Activated naive CD4-positive, alpha-beta T cell treated with Interleukin-2 at 50 U/mL for 16 hours (primary cell): ENCODE data around the gene SLC39A8.

Experiments
- DNase-seq: peaks from one replicate; pipeline ENCODE4 v3.0.0-alpha.2; 2020

The SLC39A8 gene

GRCh38 chr4:102222838-102223409, 122.4 kb downstream of the SLC39A8 start:
- no peak for DNase-seq

GRCh38 chr4:102219129-102219528, 126.2 kb downstream of the SLC39A8 start:
- no peak for DNase-seq

- no peak for DNase-seq
These were observed 126.6 kb downstream of the SLC39A8 start for GRCh38 chr4:102218656-102219055.

GRCh38 chr4:102217775-102218355, 127.4 kb downstream of the SLC39A8 start:
- no peak for DNase-seq

GRCh38 chr4:102217345-102217744, 127.9 kb downstream of the SLC39A8 start:
- DNase-seq, result no peak

DNA sequence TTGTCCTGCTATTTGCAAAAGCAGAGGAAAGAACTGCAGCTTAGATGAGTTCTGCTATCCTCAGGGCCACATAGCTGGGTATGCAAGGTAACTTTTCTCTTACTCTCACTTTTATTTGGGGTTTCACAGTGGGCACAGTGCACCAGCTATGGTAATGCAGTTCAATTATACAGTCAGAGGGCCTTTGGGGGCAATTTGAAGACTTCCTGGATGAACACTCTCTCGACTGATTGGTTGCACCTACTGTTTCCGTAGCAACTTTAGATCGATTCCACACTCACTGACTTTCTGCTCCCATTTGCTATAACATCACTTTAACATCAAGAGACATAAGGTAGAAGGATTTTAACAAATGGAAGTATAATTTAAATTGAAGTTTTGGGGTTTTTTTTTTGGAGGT, 128.6 kb downstream of the SLC39A8 start:
- no peak for DNase-seq

GRCh38 chr4:102213031-102213430, 132.3 kb downstream of the SLC39A8 start:
- DNase-seq, result no peak
